ENCODE measurements around the gene FASN.

DNA sequence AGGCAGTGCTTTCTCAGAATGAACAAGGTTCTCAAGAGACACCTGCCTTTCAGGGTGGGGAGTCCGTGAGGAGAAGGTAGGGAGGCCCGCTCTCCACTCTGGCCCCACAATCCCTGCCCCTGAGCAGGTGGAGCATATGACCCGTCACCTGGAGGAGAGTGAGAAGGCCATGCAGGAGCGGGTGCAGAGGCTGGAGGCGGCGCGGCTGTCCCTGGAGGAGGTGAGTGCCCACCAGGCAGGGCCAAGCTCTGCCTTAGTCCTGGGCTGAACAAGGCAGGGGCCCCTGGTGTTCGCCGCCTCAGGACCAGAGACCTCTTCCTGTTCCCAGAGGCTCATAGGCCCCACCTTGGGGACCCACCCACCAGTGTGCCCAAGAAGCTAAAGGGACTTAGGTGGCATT, 69.1 kb downstream of the FASN start:
- TF ChIP-seq, protein P1, sequence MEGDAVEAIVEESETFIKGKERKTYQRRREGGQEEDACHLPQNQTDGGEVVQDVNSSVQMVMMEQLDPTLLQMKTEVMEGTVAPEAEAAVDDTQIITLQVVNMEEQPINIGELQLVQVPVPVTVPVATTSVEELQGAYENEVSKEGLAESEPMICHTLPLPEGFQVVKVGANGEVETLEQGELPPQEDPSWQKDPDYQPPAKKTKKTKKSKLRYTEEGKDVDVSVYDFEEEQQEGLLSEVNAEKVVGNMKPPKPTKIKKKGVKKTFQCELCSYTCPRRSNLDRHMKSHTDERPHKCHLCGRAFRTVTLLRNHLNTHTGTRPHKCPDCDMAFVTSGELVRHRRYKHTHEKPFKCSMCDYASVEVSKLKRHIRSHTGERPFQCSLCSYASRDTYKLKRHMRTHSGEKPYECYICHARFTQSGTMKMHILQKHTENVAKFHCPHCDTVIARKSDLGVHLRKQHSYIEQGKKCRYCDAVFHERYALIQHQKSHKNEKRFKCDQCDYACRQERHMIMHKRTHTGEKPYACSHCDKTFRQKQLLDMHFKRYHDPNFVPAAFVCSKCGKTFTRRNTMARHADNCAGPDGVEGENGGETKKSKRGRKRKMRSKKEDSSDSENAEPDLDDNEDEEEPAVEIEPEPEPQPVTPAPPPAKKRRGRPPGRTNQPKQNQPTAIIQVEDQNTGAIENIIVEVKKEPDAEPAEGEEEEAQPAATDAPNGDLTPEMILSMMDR (conservative IDR thresholded peaks at IDR 0.05; ENCODE audit: low read length) = no peak
- TF ChIP-seq EZH2phosphoT487 (IDR thresholded peaks at IDR 0.05; ENCODE audit: borderline replicate concordance, low read depth, low read length) = no peak
